A673 (cell line): ENCODE measurements around the gene CYCS. TPM values are rescaled to one million over a fixed set of nuclear protein-coding genes. Genes with fewer than 3 reads are reported as not detected.

Experiments
- Bru-seq: library from RNA; stranded (reverse); fragments of 400-500 nt; gene quantifications from one replicate; lab custom pipeline; 2021; lab: Mats Ljungman, UMichigan
- BruChase-seq, 2 experiments: library from RNA; stranded (reverse); fragments of 400-500 nt; gene quantifications; one replicate each; lab custom pipeline; 2021; lab: Mats Ljungman, UMichigan
- BruUV-seq: library from RNA; stranded (reverse); fragments of 400-500 nt; replicated peaks from 2 replicates; lab custom pipeline; 2021; lab: Mats Ljungman, UMichigan
- CTCF ChIA-PET: fragments of 300-600 bp; sonication (Branson Sonifier 250); formaldehyde crosslinking; loops from one replicate; lab custom pipeline; 2022; ENCODE audit warnings: antibody characterized with exemption; lab: Charles Lee
- POLR2A ChIA-PET: fragments of 300-600 bp; sonication (Branson Sonifier 250); formaldehyde crosslinking; loops from one replicate; lab custom pipeline; 2022; ENCODE audit warnings: antibody characterized with exemption; ENCODE audit not compliant: low non-redundant PET; lab: Charles Lee
- DNase-seq: peaks from one replicate; pipeline ENCODE4 v3.0.0-alpha.2; 2015; ENCODE audit warnings: low spot score
- H3K27ac ChIP-seq: fragments of 200-600 bp; sonication (generic); 2 replicates; pipeline ENCODE4 v1.5.1; 2016; ENCODE audit warnings: mixed run types, low read depth, mild to moderate bottlenecking, mixed read lengths, antibody characterized with exemption, low read length; ENCODE audit not compliant: poor library complexity, severe bottlenecking
- H3K27me3 ChIP-seq: fragments of 200-600 bp; sonication (generic); replicated peaks from 2 replicates; pipeline ENCODE4 v1.6.1; 2017; ENCODE audit warnings: mixed run types, low read depth, mild to moderate bottlenecking, mixed read lengths, antibody characterized with exemption, low read length; ENCODE audit not compliant: insufficient read depth, poor library complexity
- H3K36me3 ChIP-seq: fragments of 200-600 bp; sonication (generic); 2 replicates; pipeline ENCODE4 v1.6.1; 2016; ENCODE audit warnings: mixed run types, mild to moderate bottlenecking, mixed read lengths, antibody characterized with exemption, low read length; ENCODE audit not compliant: insufficient read depth, poor library complexity, severe bottlenecking
- H3K4me1 ChIP-seq: fragments of 200-600 bp; sonication (generic); 2 replicates; pipeline ENCODE4 v1.6.1; 2017; ENCODE audit warnings: mixed run types, mild to moderate bottlenecking, mixed read lengths, antibody characterized with exemption, low read length; ENCODE audit not compliant: insufficient read depth, poor library complexity, severe bottlenecking
- H3K4me3 ChIP-seq: fragments of 200-600 bp; sonication (generic); 2 replicates; pipeline ENCODE4 v1.5.1; 2016; ENCODE audit warnings: low read depth, mixed run types, mild to moderate bottlenecking, mixed read lengths, low read length; ENCODE audit not compliant: poor library complexity, severe bottlenecking
- H3K9me3 ChIP-seq: fragments of 200-600 bp; sonication (generic); 2 replicates; pipeline ENCODE4 v1.6.1; 2016; ENCODE audit warnings: mixed run types, low read depth, mild to moderate bottlenecking, mixed read lengths, antibody characterized with exemption, low read length; ENCODE audit not compliant: poor library complexity, severe bottlenecking
- EZH2 ChIP-seq: fragments of 200-600 bp; sonication (generic); IDR thresholded peaks from 2 replicates; pipeline ENCODE4 v1.6.1; 2017; ENCODE audit warnings: borderline replicate concordance, low read depth, mild to moderate bottlenecking, mixed read lengths, antibody characterized with exemption, low read length; ENCODE audit not compliant: poor library complexity, severe bottlenecking
- intact Hi-C: fragments of 100-400 bp; cut with micrococcal nuclease; formaldehyde crosslinking; loops from one replicate; pipeline ENCODE4 v1.10.0; 2022; ENCODE audit not compliant: unreplicated experiment
- long read RNA-seq: library from polyadenylated mRNA; stranded (forward); transcript quantifications from one replicate; pipeline ENCODE4 v2.0.0, GENCODE V29; 2022
- total RNA-seq: library from RNA; stranded (reverse); gene quantifications from 2 replicates; pipeline ENCODE4 v1.2.3, GENCODE V29; 2021
- TF ChIP-seq, protein P1 (sequence below): fragments of 300-800, 200-600 bp; sonication (generic); conservative IDR thresholded peaks from 2 replicates; pipeline ENCODE4 v1.5.1; 2017; ENCODE audit warnings: low read depth, mild to moderate bottlenecking, antibody characterized with exemption, low read length, moderate library complexity, mixed read lengths

CYCS gene
- total RNA-seq, result 274 and 350 TPM in 2 replicates
- percentile 99 among the genes with signal in this experiment for Bru-seq, nascent RNA
- BruChase-seq, experiment 1, labeled RNA remaining after a 2-hour chase, result percentile 99 among the genes with signal in this experiment
- BruChase-seq, experiment 2, labeled RNA remaining after a 6-hour chase, result percentile 100 among the genes with signal in this experiment
- long read RNA-seq, full-length matches to known transcripts, result 443 of 459 reads
- long read RNA-seq, partial matches to known transcripts, result 6 of 459 reads
- long read RNA-seq, other reads (novel, unspliced or antisense), result 10 of 459 reads

DNA sequence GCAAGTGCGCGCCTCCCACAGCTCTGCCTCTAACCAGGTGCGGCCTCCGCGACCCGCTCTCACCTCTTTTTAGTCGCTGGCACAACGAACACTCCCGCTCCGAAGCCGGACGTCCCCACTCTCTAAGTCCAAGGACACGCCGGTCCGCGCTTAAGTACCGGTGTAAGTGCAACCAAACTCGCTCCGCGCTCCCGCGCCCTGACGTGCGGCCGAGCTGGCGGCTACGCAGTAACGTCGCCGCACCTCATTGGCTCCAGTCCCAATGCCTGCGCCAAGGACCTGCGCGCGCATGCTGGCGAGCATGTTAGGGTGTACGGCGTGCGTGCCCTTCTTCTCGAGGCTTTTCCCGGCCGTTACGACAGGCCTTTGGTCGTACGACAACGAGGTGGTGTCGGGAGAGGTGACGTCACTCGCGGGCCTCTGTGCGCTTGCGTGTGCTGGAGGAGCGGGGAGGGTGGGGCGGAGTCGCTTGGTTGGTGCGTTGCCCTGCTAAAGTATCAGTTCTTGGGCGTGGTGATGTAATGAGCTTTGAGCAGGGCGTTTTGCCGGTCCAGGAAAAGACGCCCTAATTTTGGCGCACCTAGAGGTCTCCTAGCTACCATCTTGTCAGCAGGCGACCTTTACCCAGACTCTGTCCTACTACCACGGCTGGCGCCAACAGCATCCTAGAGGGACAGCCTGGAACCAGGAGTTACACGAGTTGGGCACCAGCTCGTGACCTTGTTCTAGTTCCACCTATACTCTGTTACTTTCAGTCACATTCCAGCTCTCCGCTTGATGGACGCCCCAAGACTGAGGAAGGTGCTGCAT lies at the start of gene CYCS:
Gene CYCS (minus strand): TSS at position 124 of the 810 bp plus-strand sequence. CDS start 1,141 bp downstream, outside the sequence.
- H3K4me3 ChIP-seq, result peak within 1 kb of the TSS; percentile 87
- no peaks in the 10 kb centered on the region for H3K27me3 ChIP-seq
- peaks cover 36% of the 10 kb centered on the region for H3K36me3 ChIP-seq
- CTCF ChIA-PET, result interaction anchor here (0.7 to 1.1 kb wide), 4 partner anchors 55 to 616 kb away, joined by 3 to 7 read pairs (median 4); a partner anchor contains a TSS
- POLR2A ChIA-PET, result interaction anchor here (0.6 to 0.7 kb wide), 4 partner anchors 13 to 791 kb away, joined by 3 to 13 read pairs (median 7); no protein-coding TSS in a partner anchor
- no peaks in the 10 kb centered on the region for H3K4me1 ChIP-seq
- TF ChIP-seq, protein P1, sequence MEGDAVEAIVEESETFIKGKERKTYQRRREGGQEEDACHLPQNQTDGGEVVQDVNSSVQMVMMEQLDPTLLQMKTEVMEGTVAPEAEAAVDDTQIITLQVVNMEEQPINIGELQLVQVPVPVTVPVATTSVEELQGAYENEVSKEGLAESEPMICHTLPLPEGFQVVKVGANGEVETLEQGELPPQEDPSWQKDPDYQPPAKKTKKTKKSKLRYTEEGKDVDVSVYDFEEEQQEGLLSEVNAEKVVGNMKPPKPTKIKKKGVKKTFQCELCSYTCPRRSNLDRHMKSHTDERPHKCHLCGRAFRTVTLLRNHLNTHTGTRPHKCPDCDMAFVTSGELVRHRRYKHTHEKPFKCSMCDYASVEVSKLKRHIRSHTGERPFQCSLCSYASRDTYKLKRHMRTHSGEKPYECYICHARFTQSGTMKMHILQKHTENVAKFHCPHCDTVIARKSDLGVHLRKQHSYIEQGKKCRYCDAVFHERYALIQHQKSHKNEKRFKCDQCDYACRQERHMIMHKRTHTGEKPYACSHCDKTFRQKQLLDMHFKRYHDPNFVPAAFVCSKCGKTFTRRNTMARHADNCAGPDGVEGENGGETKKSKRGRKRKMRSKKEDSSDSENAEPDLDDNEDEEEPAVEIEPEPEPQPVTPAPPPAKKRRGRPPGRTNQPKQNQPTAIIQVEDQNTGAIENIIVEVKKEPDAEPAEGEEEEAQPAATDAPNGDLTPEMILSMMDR, result no peak
- TF ChIP-seq EZH2, result no peak
- no TSS peak for BruUV-seq
- H3K27ac ChIP-seq, result peak within 1 kb of the TSS; percentile 81
- no peaks in the 10 kb centered on the region for H3K9me3 ChIP-seq
- peak; percentile 100 for DNase-seq
- intact Hi-C loops, result no loop called here

DNA sequence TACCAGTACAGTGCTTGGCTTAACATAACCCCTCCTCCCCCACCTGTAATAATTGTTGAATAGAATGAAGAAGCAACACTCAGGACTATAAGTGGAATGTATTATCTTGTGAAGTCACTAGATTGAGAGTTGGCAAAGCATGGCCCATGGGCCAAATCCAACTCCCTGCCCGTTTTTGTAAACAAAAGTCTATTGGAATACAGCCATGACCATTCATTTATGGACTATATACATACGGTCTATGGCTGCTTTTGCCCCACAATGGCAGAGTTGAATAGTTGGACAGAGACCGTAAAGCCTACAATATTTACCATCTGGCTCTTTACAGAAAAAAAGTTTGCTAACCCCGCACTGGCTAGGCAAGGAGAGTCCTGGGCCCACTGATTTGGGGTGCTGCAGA lies 48.1 kb upstream of the CYCS start:
- intact Hi-C loops, result no loop called here
- H3K36me3 ChIP-seq, result no peaks in the 10 kb centered on the region
- H3K4me1 ChIP-seq, result no peaks in the 10 kb centered on the region
- H3K27ac ChIP-seq, result no peak overlapping the region
- POLR2A ChIA-PET, result no interaction called here
- TF ChIP-seq EZH2, result no peak
- TF ChIP-seq, protein P1, result no peak
- BruUV-seq, result no TSS peak
- no peak for DNase-seq
- H3K4me3 ChIP-seq, result no peak overlapping the region
- no peaks in the 10 kb centered on the region for H3K27me3 ChIP-seq
- CTCF ChIA-PET, result no interaction called here
- no peaks in the 10 kb centered on the region for H3K9me3 ChIP-seq

DNA sequence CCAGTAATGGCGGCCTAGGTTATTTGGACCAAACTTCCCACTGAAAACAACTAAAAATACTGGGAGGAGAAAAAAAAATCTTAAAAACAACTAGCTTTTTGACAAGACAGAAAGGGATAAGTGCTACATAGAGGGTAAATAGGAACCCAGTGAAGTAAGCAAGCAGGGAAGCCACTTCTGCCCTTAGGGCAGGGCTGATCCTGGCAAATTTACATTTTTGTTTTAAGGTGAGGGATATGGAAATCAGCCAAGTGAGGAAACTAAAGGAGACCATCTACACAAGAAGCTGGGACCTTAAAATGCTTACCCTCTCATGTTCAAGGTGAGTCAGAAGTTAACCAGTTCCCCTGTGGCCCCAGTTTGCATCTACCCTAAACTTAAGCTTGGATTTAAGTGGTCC lies 46.5 kb upstream of the CYCS start:
- no peaks in the 10 kb centered on the region for H3K9me3 ChIP-seq
- ChIA-PET POLR2A (no interaction called here), CTCF (interaction anchor here (1.3 kb wide), 1 partner anchor 9 kb away, joined by 4 read pairs; no protein-coding TSS in a partner anchor)
- BruUV-seq, result no TSS peak
- intact Hi-C loops, result no loop called here
- H3K27me3 ChIP-seq, result no peaks in the 10 kb centered on the region
- no peak for DNase-seq
- TF ChIP-seq, protein P1, result no peak
- no peak for TF ChIP-seq EZH2
- H3K27ac ChIP-seq, result no peak overlapping the region
- no peaks in the 10 kb centered on the region for H3K4me1 ChIP-seq
- no peaks in the 10 kb centered on the region for H3K36me3 ChIP-seq
- no peak overlapping the region for H3K4me3 ChIP-seq
